Loucy (cell line): ENCODE results near the gene CRTC1.

ENCODE experiments used
- H2AFZ ChIP-seq: fragments of 200-600 bp; sonication (generic); 2 replicates; pipeline ENCODE4 v1.6.0; 2016; ENCODE audit warnings: antibody characterized with exemption, mild to moderate bottlenecking, low read length, moderate library complexity
- H3F3A ChIP-seq: fragments of 200-600 bp; 2 replicates; pipeline ENCODE4 v1.6.0; 2016; ENCODE audit warnings: antibody characterized with exemption, low read depth, mild to moderate bottlenecking
- H3K27me3 ChIP-seq: fragments of 200-600 bp; sonication (generic); 2 replicates; pipeline ENCODE4 v1.6.1; 2014; ENCODE audit warnings: low read length, mild to moderate bottlenecking; ENCODE audit not compliant: insufficient read depth, poor library complexity, severe bottlenecking
- H3K36me3 ChIP-seq: fragments of 200-600 bp; sonication (generic); 2 replicates; pipeline ENCODE4 v1.6.1; 2016; ENCODE audit warnings: low read length; ENCODE audit not compliant: insufficient read depth
- H3K4me1 ChIP-seq: fragments of 200-600 bp; sonication (generic); 2 replicates; pipeline ENCODE4 v1.5.1; 2014; ENCODE audit warnings: low read length, mild to moderate bottlenecking; ENCODE audit not compliant: insufficient read depth, poor library complexity, severe bottlenecking
- H3K4me2 ChIP-seq: fragments of 200-600 bp; sonication (generic); 2 replicates; pipeline ENCODE4 v1.6.0; 2014; ENCODE audit warnings: antibody characterized with exemption, low read length, low read depth, mild to moderate bottlenecking; ENCODE audit not compliant: poor library complexity, severe bottlenecking
- H3K4me3 ChIP-seq: fragments of 200-600 bp; sonication (generic); 2 replicates; pipeline ENCODE4 v1.5.1; 2014; ENCODE audit warnings: low read length, mild to moderate bottlenecking, mixed read lengths; ENCODE audit not compliant: poor library complexity, severe bottlenecking
- H3K79me2 ChIP-seq: fragments of 200-600 bp; sonication (generic); 2 replicates; pipeline ENCODE4 v1.6.1; 2014; ENCODE audit warnings: low read length; ENCODE audit not compliant: insufficient read depth
- H3K9ac ChIP-seq: fragments of 200-600 bp; sonication (generic); 2 replicates; pipeline ENCODE4 v1.6.0; 2014; ENCODE audit warnings: mild to moderate bottlenecking, low read depth, low read length, moderate library complexity; ENCODE audit not compliant: poor library complexity, severe bottlenecking
- H3K9me2 ChIP-seq: fragments of 200-600 bp; sonication (generic); replicated peaks from 2 replicates; pipeline ENCODE4 v1.6.1; 2016; ENCODE audit warnings: low read depth, low read length, mixed read lengths
- H3K9me3 ChIP-seq: fragments of 200-600 bp; sonication (generic); 2 replicates; pipeline ENCODE4 v1.6.1; 2014; ENCODE audit warnings: mild to moderate bottlenecking, antibody characterized with exemption, low read length, low read depth; ENCODE audit not compliant: insufficient read depth
- H4K20me1 ChIP-seq: fragments of 200-600 bp; sonication (generic); 2 replicates; pipeline ENCODE4 v1.6.0; 2014; ENCODE audit warnings: antibody characterized with exemption, low read length, mild to moderate bottlenecking; ENCODE audit not compliant: insufficient read depth, poor library complexity, severe bottlenecking
- EZH2phosphoT487 ChIP-seq: fragments of 200-600 bp; IDR thresholded peaks from 2 replicates; pipeline ENCODE4 v1.6.1; 2018; ENCODE audit warnings: antibody characterized with exemption, mild to moderate bottlenecking, moderate library complexity, borderline replicate concordance
- TF ChIP-seq, protein P1 (sequence below): fragments of 200-600 bp; sonication (generic); conservative IDR thresholded peaks from 2 replicates; pipeline ENCODE4 v1.5.1; 2014; ENCODE audit warnings: mild to moderate bottlenecking, antibody characterized with exemption, low read length

CRTC1 gene

DNA sequence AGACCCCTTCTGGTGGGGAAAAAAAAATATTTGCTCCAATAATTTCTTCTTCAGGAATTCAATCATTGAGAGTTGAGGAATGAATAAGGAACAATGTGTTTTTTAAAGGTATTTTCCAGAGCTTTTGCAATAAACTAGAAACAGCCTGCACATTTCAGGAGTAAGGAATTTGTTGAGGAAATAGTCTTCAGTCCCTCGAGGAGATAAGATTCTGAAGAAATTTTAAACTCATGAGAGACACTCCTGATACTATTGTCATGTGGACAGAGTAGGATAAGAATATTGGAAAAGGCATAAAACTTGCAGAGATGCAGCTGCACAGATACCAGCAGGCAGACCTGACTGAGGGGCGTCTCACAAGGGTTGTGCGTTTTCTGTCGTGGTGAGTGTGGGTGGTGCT lies 71.0 kb downstream of the CRTC1 start:
- Histone ChIP-seq H3K4me3 (no peak overlapping the region), H3K79me2 (no peaks in the 10 kb centered on the region), H3K9ac (no peak overlapping the region), H3K9me2 (no peaks in the 10 kb centered on the region), H3K27me3 (no peaks in the 10 kb centered on the region), H3K4me2 (no peak overlapping the region), H3K4me1 (no peaks in the 10 kb centered on the region), H3K9me3 (no peaks in the 10 kb centered on the region), H2AFZ (no peak overlapping the region), H3F3A (no peaks in the 10 kb centered on the region), H4K20me1 (no peaks in the 10 kb centered on the region), H3K36me3 (peaks cover 4% of the 10 kb centered on the region; the same call in 1 of the 2 replicates)
- TF ChIP-seq EZH2phosphoT487 = no peak
- TF ChIP-seq, protein P1, sequence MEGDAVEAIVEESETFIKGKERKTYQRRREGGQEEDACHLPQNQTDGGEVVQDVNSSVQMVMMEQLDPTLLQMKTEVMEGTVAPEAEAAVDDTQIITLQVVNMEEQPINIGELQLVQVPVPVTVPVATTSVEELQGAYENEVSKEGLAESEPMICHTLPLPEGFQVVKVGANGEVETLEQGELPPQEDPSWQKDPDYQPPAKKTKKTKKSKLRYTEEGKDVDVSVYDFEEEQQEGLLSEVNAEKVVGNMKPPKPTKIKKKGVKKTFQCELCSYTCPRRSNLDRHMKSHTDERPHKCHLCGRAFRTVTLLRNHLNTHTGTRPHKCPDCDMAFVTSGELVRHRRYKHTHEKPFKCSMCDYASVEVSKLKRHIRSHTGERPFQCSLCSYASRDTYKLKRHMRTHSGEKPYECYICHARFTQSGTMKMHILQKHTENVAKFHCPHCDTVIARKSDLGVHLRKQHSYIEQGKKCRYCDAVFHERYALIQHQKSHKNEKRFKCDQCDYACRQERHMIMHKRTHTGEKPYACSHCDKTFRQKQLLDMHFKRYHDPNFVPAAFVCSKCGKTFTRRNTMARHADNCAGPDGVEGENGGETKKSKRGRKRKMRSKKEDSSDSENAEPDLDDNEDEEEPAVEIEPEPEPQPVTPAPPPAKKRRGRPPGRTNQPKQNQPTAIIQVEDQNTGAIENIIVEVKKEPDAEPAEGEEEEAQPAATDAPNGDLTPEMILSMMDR = no peak

DNA sequence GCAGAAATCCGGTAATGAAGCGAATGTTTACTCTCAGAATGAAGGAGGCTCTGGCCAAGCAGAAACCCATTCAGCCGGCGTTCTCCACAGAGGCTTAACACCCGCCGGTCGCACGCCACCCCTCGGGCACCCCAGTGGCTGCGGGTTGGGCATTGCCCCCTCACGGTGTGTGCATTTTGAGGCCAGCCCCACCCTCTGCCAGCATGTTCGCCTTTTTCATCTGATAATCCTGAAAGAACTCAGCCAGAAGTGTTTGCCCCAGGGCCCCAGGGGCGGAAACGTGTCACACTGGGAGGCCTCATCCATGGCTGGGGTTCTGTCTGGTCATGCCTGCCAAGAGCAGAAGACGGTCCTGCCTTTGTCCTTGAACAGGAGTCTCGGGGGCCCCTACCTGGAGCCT lies 73.4 kb downstream of the CRTC1 start:
- no peak overlapping the region for H3K9ac ChIP-seq
- H3K9me2 ChIP-seq = no peaks in the 10 kb centered on the region
- H3K4me3 ChIP-seq = no peak overlapping the region
- no peaks in the 10 kb centered on the region for H3K4me1 ChIP-seq
- H2AFZ ChIP-seq = no peak overlapping the region
- H3K79me2 ChIP-seq = no peaks in the 10 kb centered on the region
- H4K20me1 ChIP-seq = no peaks in the 10 kb centered on the region
- H3K27me3 ChIP-seq = no peaks in the 10 kb centered on the region
- no peak for TF ChIP-seq EZH2phosphoT487
- no peaks in the 10 kb centered on the region for H3K9me3 ChIP-seq
- no peaks in the 10 kb centered on the region for H3F3A ChIP-seq
- H3K4me2 ChIP-seq = no peak overlapping the region
- H3K36me3 ChIP-seq = peaks cover 4% of the 10 kb centered on the region; the same call in 1 of the 2 replicates

DNA sequence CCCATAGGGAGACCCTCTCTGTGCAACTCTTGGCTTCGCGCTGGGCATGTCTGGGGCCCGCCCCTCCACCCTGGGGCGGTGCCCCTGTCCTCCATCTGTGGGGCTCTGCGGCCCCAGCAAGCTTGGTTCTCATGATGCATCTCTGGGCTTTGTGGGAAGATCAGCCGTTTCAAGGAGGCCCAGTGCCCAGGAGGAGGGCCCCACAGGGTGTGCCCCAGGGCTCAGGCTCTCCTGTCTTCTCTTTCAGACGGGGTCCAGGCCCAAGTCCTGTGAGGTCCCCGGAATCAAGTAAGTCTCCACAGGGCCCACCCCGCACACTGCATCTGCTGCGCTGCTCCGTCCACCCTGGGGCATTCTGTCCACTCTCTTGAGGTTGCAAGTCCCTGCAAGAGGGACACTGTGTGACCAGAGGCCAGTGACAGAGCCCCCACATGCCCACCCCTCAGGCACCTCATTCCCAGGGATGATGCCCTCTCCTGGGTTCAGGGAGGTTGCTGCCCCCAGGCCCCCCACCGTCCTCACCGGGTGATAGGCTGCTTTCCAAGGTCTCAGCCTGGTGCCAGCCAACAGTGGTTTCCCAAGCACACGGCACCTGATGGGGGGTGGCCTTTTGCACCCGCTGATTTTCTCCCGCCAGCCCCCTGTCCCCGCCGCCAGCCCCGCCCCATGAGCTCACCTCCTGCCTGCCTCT lies 76.0 kb downstream of the CRTC1 start:
- Histone ChIP-seq H3K36me3 (no peaks in the 10 kb centered on the region), H3K9ac (no peak overlapping the region), H2AFZ (no peak overlapping the region), H3K27me3 (no peaks in the 10 kb centered on the region), H3K4me2 (no peak overlapping the region), H4K20me1 (no peaks in the 10 kb centered on the region), H3K4me3 (no peak overlapping the region), H3K79me2 (no peaks in the 10 kb centered on the region), H3F3A (no peaks in the 10 kb centered on the region), H3K4me1 (peaks cover 2% of the 10 kb centered on the region), H3K9me3 (no peaks in the 10 kb centered on the region), H3K9me2 (no peaks in the 10 kb centered on the region)
- TF ChIP-seq EZH2phosphoT487 = no peak
- TF ChIP-seq, protein P1 = no peak

DNA sequence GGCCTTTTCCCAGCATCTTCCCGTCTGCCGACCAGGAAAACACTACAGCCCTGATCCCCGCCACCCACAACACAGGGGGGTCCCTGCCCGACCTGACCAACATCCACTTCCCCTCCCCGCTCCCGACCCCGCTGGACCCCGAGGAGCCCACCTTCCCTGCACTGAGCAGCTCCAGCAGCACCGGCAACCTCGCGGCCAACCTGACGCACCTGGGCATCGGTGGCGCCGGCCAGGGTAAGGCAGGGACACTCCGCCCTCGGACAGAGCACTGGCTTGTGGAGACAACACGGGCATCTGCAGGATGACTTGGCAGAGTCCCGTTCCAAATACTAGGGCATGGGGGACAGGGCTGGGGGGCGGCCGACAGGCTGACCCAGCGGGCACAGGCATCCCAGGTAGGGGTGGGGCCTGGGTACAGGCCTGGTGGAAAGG lies 76.5 kb downstream of the CRTC1 start:
- no peak for TF ChIP-seq EZH2phosphoT487
- TF ChIP-seq, protein P1 = no peak
- H2AFZ ChIP-seq = no peak overlapping the region
- no peaks in the 10 kb centered on the region for H3K79me2 ChIP-seq
- no peak overlapping the region for H3K4me2 ChIP-seq
- no peaks in the 10 kb centered on the region for H3K27me3 ChIP-seq
- no peaks in the 10 kb centered on the region for H3K9me3 ChIP-seq
- H3K9me2 ChIP-seq = no peaks in the 10 kb centered on the region
- no peaks in the 10 kb centered on the region for H4K20me1 ChIP-seq
- H3K4me3 ChIP-seq = no peak overlapping the region
- no peaks in the 10 kb centered on the region for H3F3A ChIP-seq
- no peak overlapping the region for H3K9ac ChIP-seq
- H3K36me3 ChIP-seq = no peaks in the 10 kb centered on the region
- H3K4me1 ChIP-seq = peaks cover 8% of the 10 kb centered on the region
